GM13977 (cell line): ENCODE measurements around the gene SAAL1.

Experiments used
- DNase-seq: peaks from one replicate; pipeline ENCODE4 v3.0.0; 2012; ENCODE audit warnings: low spot score
- in situ Hi-C: fragments of 300-500 bp; cut with MboI; formaldehyde crosslinking; loops from one replicate; pipeline ENCODE4 v1.12.0; 2022; ENCODE audit warnings: low sequenced_read_pairs, low pct_unique_long_range_greater_than_20kb, mixed read lengths, inconsistent platforms; ENCODE audit not compliant: unreplicated experiment
- TF ChIP-seq, protein P1 (sequence below): IDR thresholded peaks from 2 replicates; pipeline ENCODE4 v1.5.1; 2012; ENCODE audit warnings: mild to moderate bottlenecking, control low read depth; ENCODE audit not compliant: insufficient read depth; ENCODE audit errors: extremely low read depth, missing control alignments

Gene SAAL1

DNA sequence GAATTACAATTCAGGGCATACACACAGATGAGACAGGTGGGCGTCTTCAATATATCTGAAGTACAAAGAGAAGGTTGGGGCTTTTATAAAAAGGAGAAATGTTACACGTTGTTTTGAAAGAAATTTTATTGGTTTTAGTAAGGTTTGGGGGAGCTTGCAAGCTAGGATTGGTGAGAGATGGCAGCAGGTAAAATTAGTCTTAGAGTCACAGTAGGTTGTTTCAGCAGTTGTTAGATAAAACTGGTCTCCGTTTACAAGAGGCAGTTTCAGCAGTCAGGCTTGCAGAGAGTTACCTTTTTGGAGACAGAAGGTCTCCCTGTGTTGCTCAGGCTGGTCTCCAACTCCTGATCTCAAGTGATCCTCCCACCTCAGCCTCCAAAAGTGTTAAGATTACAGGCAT lies 2.4 kb upstream of the SAAL1 start:
- TF ChIP-seq, protein P1, sequence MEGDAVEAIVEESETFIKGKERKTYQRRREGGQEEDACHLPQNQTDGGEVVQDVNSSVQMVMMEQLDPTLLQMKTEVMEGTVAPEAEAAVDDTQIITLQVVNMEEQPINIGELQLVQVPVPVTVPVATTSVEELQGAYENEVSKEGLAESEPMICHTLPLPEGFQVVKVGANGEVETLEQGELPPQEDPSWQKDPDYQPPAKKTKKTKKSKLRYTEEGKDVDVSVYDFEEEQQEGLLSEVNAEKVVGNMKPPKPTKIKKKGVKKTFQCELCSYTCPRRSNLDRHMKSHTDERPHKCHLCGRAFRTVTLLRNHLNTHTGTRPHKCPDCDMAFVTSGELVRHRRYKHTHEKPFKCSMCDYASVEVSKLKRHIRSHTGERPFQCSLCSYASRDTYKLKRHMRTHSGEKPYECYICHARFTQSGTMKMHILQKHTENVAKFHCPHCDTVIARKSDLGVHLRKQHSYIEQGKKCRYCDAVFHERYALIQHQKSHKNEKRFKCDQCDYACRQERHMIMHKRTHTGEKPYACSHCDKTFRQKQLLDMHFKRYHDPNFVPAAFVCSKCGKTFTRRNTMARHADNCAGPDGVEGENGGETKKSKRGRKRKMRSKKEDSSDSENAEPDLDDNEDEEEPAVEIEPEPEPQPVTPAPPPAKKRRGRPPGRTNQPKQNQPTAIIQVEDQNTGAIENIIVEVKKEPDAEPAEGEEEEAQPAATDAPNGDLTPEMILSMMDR = no peak
- in situ Hi-C loops = loop anchor here (10.0 kb wide), 1 partner anchor 123 kb away; no protein-coding TSS in a partner anchor
- no peak for DNase-seq

DNA sequence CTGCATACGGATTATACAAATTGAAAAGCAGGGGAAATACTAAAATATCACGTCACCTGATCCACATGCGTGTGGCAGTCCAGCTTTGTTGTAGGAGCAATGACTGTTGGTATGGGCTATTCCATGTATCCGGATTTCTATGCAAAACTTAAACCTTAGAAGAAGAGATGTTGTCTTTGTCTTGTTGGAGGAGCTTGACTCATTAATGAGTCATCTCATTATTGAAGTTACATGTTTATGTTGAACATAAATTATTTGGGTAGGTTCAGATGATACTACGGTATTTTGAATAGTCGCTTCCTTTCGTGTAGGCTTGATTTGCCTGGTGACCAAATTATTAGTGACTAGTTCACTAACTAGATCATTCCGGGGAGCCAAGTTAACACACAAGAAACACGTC lies 806 bp upstream of the SAAL1 start:
- TF ChIP-seq, protein P1 = no peak
- no peak for DNase-seq
- in situ Hi-C loops = loop anchor here (10.0 kb wide), 1 partner anchor 122 kb away; no protein-coding TSS in a partner anchor

DNA sequence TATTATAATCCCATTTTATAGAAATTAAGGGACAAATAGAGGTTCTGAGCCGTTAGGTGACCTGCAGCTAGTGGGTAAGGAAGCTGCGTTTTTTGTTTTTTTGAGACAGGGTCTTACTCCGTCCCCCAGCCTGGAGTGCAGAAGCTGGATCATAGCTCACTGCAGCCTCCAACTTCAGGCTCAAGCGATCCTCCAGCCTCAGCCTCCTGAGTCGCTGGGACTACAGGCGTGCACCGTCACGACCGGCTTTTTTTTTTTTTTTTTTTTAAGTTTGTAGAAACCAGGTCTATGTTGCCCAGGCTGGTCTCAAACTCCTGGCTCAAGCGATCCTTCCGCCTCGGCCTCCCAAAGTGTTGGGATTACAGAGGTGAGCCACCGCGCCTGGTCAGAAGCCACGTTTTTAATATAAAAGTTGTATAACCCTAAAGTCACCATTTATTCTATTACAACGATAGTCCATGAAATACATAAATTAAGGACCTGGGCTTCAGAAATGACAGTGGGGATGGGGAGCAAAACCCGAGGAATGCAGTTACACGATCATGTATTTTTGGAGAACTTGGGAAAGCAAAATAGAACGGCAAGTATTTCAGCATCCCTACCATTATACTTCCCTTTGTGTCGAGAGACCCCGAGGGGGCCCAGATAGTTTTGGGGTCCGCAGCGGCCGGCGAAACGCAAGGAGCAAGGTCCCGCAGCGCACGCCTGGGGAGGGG lies 638 bp downstream of the SAAL1 start:
- DNase-seq = no peak
- TF ChIP-seq, protein P1 = no peak
- in situ Hi-C loops = loop anchor here (10.0 kb wide), 1 partner anchor 120 kb away; no protein-coding TSS in a partner anchor

DNA sequence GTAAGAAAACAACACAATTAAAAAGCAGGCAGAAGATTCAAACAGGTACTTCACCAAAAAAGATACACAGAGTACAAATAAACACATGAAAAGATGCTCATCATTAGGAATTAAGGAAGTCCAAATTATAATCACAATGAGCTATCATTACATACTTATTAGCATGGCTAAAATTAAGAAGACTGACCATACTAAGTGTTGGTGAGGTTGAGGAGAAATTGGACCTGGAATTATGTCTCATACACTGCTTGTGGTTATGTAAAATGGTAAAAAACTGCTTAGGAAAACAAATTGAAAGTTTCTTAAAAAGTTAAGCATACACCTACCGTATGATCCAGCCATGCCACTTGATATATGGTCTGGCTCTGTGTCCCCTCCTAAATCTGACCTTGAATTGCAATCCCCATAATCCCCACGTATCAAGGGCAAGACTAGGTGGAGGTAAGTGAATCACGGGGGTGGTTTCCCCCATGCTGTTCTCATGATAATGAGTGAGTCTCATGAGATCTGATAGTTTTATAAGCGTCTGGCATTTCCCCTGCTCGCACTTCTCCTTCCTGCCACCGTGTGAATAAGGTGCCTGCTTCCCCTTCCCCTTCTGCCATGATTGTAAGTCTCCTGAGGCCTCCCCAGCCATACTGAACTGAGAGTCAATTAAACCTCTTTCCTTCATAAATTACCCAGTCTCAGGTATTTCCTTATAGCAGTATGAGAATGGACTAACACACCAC lies 4.8 kb downstream of the SAAL1 start:
- TF ChIP-seq, protein P1 = no peak
- in situ Hi-C loops = loop anchor here (10.0 kb wide), 1 partner anchor 116 kb away; no protein-coding TSS in a partner anchor

DNA sequence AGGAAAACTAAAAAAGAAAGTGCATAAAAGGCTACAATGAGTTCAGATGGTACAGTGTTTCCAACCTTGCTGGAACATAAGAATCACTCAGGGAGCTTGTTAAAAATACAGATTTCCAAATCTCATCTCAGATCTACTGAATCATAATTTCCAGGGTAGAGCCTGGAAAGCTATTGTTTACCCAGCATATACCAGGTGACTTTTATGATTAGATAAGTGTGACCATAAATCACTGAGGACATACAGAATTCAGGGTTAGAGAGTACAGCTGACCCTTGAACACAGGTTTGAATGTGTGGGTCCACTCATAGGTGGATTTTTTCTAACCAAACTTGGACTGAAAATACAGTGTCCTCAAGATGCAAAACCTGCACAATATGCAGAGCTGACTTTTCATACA lies 11.9 kb downstream of the SAAL1 start:
- in situ Hi-C loops = no loop called here
- TF ChIP-seq, protein P1 = no peak

More for the DNA sequence above, 4.8 kb downstream of the SAAL1 start:
- DNase-seq = no peak

DNA sequence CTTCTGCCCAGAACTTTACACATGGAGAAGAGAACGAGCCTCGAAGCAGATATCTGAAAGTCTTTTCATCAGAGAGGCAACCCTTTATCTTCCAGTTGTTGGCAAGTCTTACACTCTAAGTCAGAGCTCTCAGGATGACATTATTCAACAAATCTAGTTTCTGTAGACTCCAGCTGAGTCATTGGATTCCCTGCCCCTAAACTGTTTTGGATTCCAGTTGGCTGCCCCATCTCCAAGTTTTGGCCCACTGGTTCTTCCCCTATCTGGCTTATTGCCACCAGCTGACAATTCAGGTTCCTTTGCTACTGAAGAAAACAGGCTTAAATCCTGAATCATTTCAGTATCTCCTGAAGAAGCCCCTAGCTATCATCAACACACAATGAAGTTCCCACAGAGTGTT lies 14.2 kb downstream of the SAAL1 start:
- in situ Hi-C loops = no loop called here
- DNase-seq = no peak

More for the DNA sequence above, 11.9 kb downstream of the SAAL1 start:
- DNase-seq = no peak

More for the DNA sequence above, 14.2 kb downstream of the SAAL1 start:
- TF ChIP-seq, protein P1 = no peak
